WTC11 (cell line): ENCODE results near the gene RGS7. TPM values are rescaled to one million over a fixed set of nuclear protein-coding genes. Genes with fewer than 3 reads are reported as not detected.

Experiments
- ATAC-seq: fragments of 200-7000 bp; cut with Tn5 transposase; 2 replicates; pipeline ENCODE4 v1.10.0; 2021; ENCODE audit warnings: mild to moderate bottlenecking, moderate library complexity
- CTCF ChIA-PET: fragments of 300-600 bp; sonication (Branson Sonifier 250); formaldehyde crosslinking; loops from one replicate; lab custom pipeline; 2021; ENCODE audit warnings: antibody characterized with exemption; lab: Charles Lee
- POLR2A ChIA-PET: fragments of 350-600 bp; sonication (Branson Sonifier 250); formaldehyde crosslinking; loops from one replicate; lab custom pipeline; 2021; ENCODE audit warnings: antibody characterized with exemption; lab: Charles Lee
- DNase-seq: peaks from one replicate; pipeline ENCODE4 v3.0.0; 2021; ENCODE audit warnings: low spot score
- H3K27ac Mint-ChIP-seq: 2 replicates; pipeline ENCODE4 v1.8.0; 2021; ENCODE audit warnings: mixed read lengths
- H3K27me3 Mint-ChIP-seq: 2 replicates; pipeline ENCODE4 v1.8.0; 2021; ENCODE audit warnings: low read depth, mild to moderate bottlenecking, moderate library complexity, mixed read lengths
- H3K36me3 Mint-ChIP-seq: 2 replicates; pipeline ENCODE4 v1.8.0; 2021; ENCODE audit warnings: mixed read lengths
- H3K4me1 Mint-ChIP-seq: 2 replicates; pipeline ENCODE4 v1.8.0; 2022; ENCODE audit warnings: mixed read lengths
- H3K4me3 Mint-ChIP-seq: 2 replicates; pipeline ENCODE4 v1.8.0; 2021; ENCODE audit warnings: mild to moderate bottlenecking, moderate library complexity, mixed read lengths
- H3K9me3 Mint-ChIP-seq: 2 replicates; pipeline ENCODE4 v1.8.0; 2021; ENCODE audit warnings: mixed read lengths
- CREM ChIP-seq: sonication (generic); formaldehyde crosslinking; IDR thresholded peaks from 2 replicates; pipeline ENCODE4 v1.8.1; 2022; ENCODE audit warnings: mild to moderate bottlenecking, missing genetic modification reagents, moderate library complexity
- CTCF ChIP-seq: fragments of 200-600 bp; IDR thresholded peaks from 2 replicates; pipeline ENCODE4 v1.8.0; 2022; ENCODE audit warnings: antibody characterized with exemption
- ESRRA ChIP-seq: sonication (generic); formaldehyde crosslinking; IDR thresholded peaks from 2 replicates; pipeline ENCODE4 v1.8.1; 2022; ENCODE audit warnings: mild to moderate bottlenecking, missing genetic modification reagents, borderline replicate concordance
- FOXJ3 ChIP-seq: sonication (generic); formaldehyde crosslinking; IDR thresholded peaks from 2 replicates; pipeline ENCODE4 v1.9.0; 2021; ENCODE audit warnings: missing genetic modification reagents, mild to moderate bottlenecking, borderline replicate concordance
- GABPB1 ChIP-seq: sonication (generic); formaldehyde crosslinking; IDR thresholded peaks from 2 replicates; pipeline ENCODE4 v1.8.1; 2023; ENCODE audit warnings: mild to moderate bottlenecking, missing genetic modification reagents
- IRF2 ChIP-seq: sonication (generic); formaldehyde crosslinking; IDR thresholded peaks from 2 replicates; pipeline ENCODE4 v1.8.0; 2022; ENCODE audit warnings: low read depth, missing genetic modification reagents, borderline replicate concordance
- JUN ChIP-seq: sonication (generic); formaldehyde crosslinking; IDR thresholded peaks from 2 replicates; pipeline ENCODE4 v1.8.0; 2023; ENCODE audit warnings: mild to moderate bottlenecking, missing genetic modification reagents
- MAX ChIP-seq: sonication (generic); formaldehyde crosslinking; IDR thresholded peaks from 2 replicates; pipeline ENCODE4 v1.8.0; 2022; ENCODE audit warnings: mild to moderate bottlenecking, missing genetic modification reagents
- MYBL2 ChIP-seq: sonication (generic); formaldehyde crosslinking; IDR thresholded peaks from 2 replicates; pipeline ENCODE4 v1.8.1; 2023; ENCODE audit warnings: mild to moderate bottlenecking, moderate library complexity, missing genetic modification reagents
- NR2C2 ChIP-seq: sonication (generic); formaldehyde crosslinking; IDR thresholded peaks from 2 replicates; pipeline ENCODE4 v1.8.0; 2022; ENCODE audit warnings: mild to moderate bottlenecking, missing genetic modification reagents
- NR3C1 ChIP-seq: sonication (generic); formaldehyde crosslinking; conservative IDR thresholded peaks from 2 replicates; pipeline ENCODE4 v1.8.1; 2023; ENCODE audit warnings: low read depth, mild to moderate bottlenecking, missing genetic modification reagents
- OVOL2 ChIP-seq: fragments of 250-450 bp; sonication (Bioruptor Pico); IDR thresholded peaks from 2 replicates; pipeline ENCODE4 v1.9.0; 2021; ENCODE audit warnings: mild to moderate bottlenecking, borderline replicate concordance
- ZBTB43 ChIP-seq: sonication (generic); formaldehyde crosslinking; IDR thresholded peaks from 2 replicates; pipeline ENCODE4 v1.8.1; 2023; ENCODE audit warnings: mild to moderate bottlenecking, missing genetic modification reagents
- ZNF317 ChIP-seq: sonication (generic); formaldehyde crosslinking; IDR thresholded peaks from 2 replicates; pipeline ENCODE4 v1.8.1; 2023; ENCODE audit warnings: low read depth, mild to moderate bottlenecking, moderate library complexity, missing genetic modification reagents, borderline replicate concordance
- total RNA-seq: library from RNA; stranded (reverse); gene quantifications from 3 replicates; pipeline ENCODE4 v1.2.3, GENCODE V29; 2021
- TF ChIP-seq, protein P1 (sequence below): fragments of 250-450 bp; sonication (Bioruptor Pico); IDR thresholded peaks from 2 replicates; pipeline ENCODE4 v1.8.0; 2021; ENCODE audit warnings: mild to moderate bottlenecking
- TF ChIP-seq, protein P2 (sequence below): sonication (generic); formaldehyde crosslinking; IDR thresholded peaks from 2 replicates; pipeline ENCODE4 v1.8.1; 2023; ENCODE audit warnings: mild to moderate bottlenecking, missing genetic modification reagents, moderate library complexity
- TF ChIP-seq, protein P3 (sequence below): sonication (generic); formaldehyde crosslinking; IDR thresholded peaks from 2 replicates; pipeline ENCODE4 v1.8.1; 2022; ENCODE audit warnings: low read depth, mild to moderate bottlenecking, moderate library complexity, missing genetic modification reagents, borderline replicate concordance
- TF ChIP-seq, protein P4 (sequence below): fragments of 250-450 bp; sonication (Bioruptor Pico); IDR thresholded peaks from 2 replicates; pipeline ENCODE4 v1.9.0; 2021; ENCODE audit warnings: mild to moderate bottlenecking
- TF ChIP-seq, protein P5 (sequence below): fragments of 250-450 bp; sonication (Bioruptor Pico); IDR thresholded peaks from 2 replicates; pipeline ENCODE4 v2.1.2; 2022; ENCODE audit warnings: mild to moderate bottlenecking, moderate library complexity
- TF ChIP-seq, protein P6 (sequence below): sonication (generic); formaldehyde crosslinking; IDR thresholded peaks from 2 replicates; pipeline ENCODE4 v1.8.0; 2023; ENCODE audit warnings: missing genetic modification reagents

RGS7 gene
- total RNA-seq, 1 experiment from 2014 or later, result 1.2 TPM

- CTCF ChIA-PET, result no interaction called here
- no peak for TF ChIP-seq FOXJ3 (CRISPR knock-in tag)
- no peak for TF ChIP-seq JUN (CRISPR knock-in tag)
- TF ChIP-seq CTCF, result no peak
- TF ChIP-seq, protein P1, sequence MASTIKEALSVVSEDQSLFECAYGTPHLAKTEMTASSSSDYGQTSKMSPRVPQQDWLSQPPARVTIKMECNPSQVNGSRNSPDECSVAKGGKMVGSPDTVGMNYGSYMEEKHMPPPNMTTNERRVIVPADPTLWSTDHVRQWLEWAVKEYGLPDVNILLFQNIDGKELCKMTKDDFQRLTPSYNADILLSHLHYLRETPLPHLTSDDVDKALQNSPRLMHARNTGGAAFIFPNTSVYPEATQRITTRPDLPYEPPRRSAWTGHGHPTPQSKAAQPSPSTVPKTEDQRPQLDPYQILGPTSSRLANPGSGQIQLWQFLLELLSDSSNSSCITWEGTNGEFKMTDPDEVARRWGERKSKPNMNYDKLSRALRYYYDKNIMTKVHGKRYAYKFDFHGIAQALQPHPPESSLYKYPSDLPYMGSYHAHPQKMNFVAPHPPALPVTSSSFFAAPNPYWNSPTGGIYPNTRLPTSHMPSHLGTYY (CRISPR knock-in tag), result no peak
- no peak for TF ChIP-seq MYBL2
- no peak for TF ChIP-seq NR3C1 (CRISPR knock-in tag)
- TF ChIP-seq ZBTB43 (CRISPR knock-in tag), result no peak
- no peak for TF ChIP-seq ESRRA (CRISPR knock-in tag)
- TF ChIP-seq IRF2 (CRISPR knock-in tag), result no peak
- TF ChIP-seq, protein P2, sequence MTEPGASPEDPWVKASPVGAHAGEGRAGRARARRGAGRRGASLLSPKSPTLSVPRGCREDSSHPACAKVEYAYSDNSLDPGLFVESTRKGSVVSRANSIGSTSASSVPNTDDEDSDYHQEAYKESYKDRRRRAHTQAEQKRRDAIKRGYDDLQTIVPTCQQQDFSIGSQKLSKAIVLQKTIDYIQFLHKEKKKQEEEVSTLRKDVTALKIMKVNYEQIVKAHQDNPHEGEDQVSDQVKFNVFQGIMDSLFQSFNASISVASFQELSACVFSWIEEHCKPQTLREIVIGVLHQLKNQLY, result no peak
- no peak for TF ChIP-seq GABPB1 (CRISPR knock-in tag)
- no peak for TF ChIP-seq CREM (CRISPR knock-in tag)
- TF ChIP-seq, protein P3, sequence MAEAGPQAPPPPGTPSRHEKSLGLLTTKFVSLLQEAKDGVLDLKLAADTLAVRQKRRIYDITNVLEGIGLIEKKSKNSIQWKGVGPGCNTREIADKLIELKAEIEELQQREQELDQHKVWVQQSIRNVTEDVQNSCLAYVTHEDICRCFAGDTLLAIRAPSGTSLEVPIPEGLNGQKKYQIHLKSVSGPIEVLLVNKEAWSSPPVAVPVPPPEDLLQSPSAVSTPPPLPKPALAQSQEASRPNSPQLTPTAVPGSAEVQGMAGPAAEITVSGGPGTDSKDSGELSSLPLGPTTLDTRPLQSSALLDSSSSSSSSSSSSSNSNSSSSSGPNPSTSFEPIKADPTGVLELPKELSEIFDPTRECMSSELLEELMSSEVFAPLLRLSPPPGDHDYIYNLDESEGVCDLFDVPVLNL (CRISPR knock-in tag), result no peak
- ATAC-seq (no peak), DNase-seq (no peak)
- Mint-ChIP-seq H3K27ac (no peak overlapping the region), H3K4me1 (no peaks in the 10 kb centered on the region), H3K9me3 (no peaks in the 10 kb centered on the region), H3K4me3 (no peak overlapping the region), H3K36me3 (no peaks in the 10 kb centered on the region), H3K27me3 (no peaks in the 10 kb centered on the region)
- POLR2A ChIA-PET, result no interaction called here
Observed at GRCh38 chr1:240844486-240844885, 512.5 kb downstream of the RGS7 start.

GRCh38 chr1:240843798-240844197, 513.2 kb downstream of the RGS7 start:
- Mint-ChIP-seq H3K4me3 (no peak overlapping the region), H3K27ac (no peak overlapping the region), H3K4me1 (no peaks in the 10 kb centered on the region), H3K27me3 (no peaks in the 10 kb centered on the region), H3K36me3 (no peaks in the 10 kb centered on the region), H3K9me3 (no peaks in the 10 kb centered on the region)
- POLR2A ChIA-PET, result no interaction called here
- ATAC-seq (no peak), DNase-seq (no peak)
- CTCF ChIA-PET, result interaction anchor here (1.1 kb wide), 1 partner anchor 111 kb away, joined by 4 read pairs; no protein-coding TSS in a partner anchor
- TF ChIP-seq, protein P4, sequence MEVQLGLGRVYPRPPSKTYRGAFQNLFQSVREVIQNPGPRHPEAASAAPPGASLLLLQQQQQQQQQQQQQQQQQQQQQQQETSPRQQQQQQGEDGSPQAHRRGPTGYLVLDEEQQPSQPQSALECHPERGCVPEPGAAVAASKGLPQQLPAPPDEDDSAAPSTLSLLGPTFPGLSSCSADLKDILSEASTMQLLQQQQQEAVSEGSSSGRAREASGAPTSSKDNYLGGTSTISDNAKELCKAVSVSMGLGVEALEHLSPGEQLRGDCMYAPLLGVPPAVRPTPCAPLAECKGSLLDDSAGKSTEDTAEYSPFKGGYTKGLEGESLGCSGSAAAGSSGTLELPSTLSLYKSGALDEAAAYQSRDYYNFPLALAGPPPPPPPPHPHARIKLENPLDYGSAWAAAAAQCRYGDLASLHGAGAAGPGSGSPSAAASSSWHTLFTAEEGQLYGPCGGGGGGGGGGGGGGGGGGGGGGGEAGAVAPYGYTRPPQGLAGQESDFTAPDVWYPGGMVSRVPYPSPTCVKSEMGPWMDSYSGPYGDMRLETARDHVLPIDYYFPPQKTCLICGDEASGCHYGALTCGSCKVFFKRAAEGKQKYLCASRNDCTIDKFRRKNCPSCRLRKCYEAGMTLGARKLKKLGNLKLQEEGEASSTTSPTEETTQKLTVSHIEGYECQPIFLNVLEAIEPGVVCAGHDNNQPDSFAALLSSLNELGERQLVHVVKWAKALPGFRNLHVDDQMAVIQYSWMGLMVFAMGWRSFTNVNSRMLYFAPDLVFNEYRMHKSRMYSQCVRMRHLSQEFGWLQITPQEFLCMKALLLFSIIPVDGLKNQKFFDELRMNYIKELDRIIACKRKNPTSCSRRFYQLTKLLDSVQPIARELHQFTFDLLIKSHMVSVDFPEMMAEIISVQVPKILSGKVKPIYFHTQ (CRISPR knock-in tag), result no peak
- no peak for TF ChIP-seq MAX
- TF ChIP-seq ZNF317 (CRISPR knock-in tag), result no peak
- TF ChIP-seq NR2C2, result no peak
- no peak for TF ChIP-seq ZBTB43 (CRISPR knock-in tag)
- TF ChIP-seq, protein P5, sequence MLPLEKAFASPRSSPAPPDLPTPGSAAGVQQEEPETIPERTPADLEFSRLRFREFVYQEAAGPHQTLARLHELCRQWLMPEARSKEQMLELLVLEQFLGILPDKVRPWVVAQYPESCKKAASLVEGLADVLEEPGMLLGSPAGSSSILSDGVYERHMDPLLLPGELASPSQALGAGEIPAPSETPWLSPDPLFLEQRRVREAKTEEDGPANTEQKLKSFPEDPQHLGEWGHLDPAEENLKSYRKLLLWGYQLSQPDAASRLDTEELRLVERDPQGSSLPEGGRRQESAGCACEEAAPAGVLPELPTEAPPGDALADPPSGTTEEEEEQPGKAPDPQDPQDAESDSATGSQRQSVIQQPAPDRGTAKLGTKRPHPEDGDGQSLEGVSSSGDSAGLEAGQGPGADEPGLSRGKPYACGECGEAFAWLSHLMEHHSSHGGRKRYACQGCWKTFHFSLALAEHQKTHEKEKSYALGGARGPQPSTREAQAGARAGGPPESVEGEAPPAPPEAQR (CRISPR knock-in tag), result no peak
- TF ChIP-seq OVOL2 (CRISPR knock-in tag), result no peak
- TF ChIP-seq, protein P1 (CRISPR knock-in tag), result no peak
- TF ChIP-seq, protein P6, sequence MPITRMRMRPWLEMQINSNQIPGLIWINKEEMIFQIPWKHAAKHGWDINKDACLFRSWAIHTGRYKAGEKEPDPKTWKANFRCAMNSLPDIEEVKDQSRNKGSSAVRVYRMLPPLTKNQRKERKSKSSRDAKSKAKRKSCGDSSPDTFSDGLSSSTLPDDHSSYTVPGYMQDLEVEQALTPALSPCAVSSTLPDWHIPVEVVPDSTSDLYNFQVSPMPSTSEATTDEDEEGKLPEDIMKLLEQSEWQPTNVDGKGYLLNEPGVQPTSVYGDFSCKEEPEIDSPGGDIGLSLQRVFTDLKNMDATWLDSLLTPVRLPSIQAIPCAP (CRISPR knock-in tag), result no peak
- no peak for TF ChIP-seq JUN (CRISPR knock-in tag)
